Keratinocyte (primary cell): ENCODE data around the gene NAV3. TPM values are rescaled to one million over a fixed set of nuclear protein-coding genes. Genes with fewer than 3 reads are reported as not detected.

Source experiments
- DNase-seq: peaks from one replicate; pipeline ENCODE4 v3.0.0-alpha.2; 2011; ENCODE audit warnings: low read depth, missing footprints, low spot score
- FAIRE-seq: peaks from 2 replicates; lab custom pipeline; 2011; peaks lifted over from hg19 to GRCh38; lab: Jason Lieb, UNC
- H2AFZ ChIP-seq: 2 replicates; pipeline ENCODE4 v1.6.0; 2012; ENCODE audit warnings: low read length, control low read depth, inconsistent platforms; ENCODE audit not compliant: control insufficient read depth
- H3K27ac ChIP-seq: 2 replicates; pipeline ENCODE4 v1.5.1; 2011; ENCODE audit warnings: low read length; ENCODE audit not compliant: control insufficient read depth, insufficient read depth
- H3K27me3 ChIP-seq: 3 replicates; pipeline ENCODE4 v1.6.0; 2011; ENCODE audit warnings: low read length; ENCODE audit not compliant: control insufficient read depth, insufficient read depth; ENCODE audit errors: extremely low read depth
- H3K36me3 ChIP-seq, 2 experiments: 2 replicates in 1 of 2; 3 replicates in 1 of 2; pipeline ENCODE4 v1.5.1; 2011; ENCODE audit warnings: low read length in 2 of 2, mild to moderate bottlenecking in 1 of 2; ENCODE audit not compliant: control insufficient read depth in 2 of 2, insufficient read depth in 2 of 2; ENCODE audit errors: extremely low read depth in 1 of 2
- H3K4me1 ChIP-seq: 3 replicates; pipeline ENCODE4 v1.5.1; 2011; ENCODE audit warnings: low read length; ENCODE audit not compliant: control insufficient read depth, insufficient read depth; ENCODE audit errors: extremely low read depth
- H3K4me2 ChIP-seq: 3 replicates; pipeline ENCODE4 v1.6.0; 2011; ENCODE audit warnings: low read depth, low read length; ENCODE audit not compliant: control insufficient read depth, insufficient read depth; ENCODE audit errors: extremely low read depth
- H3K4me3 ChIP-seq, 3 experiments: fragments of 200-600 bp in 1 of 3; sonication (generic) in 1 of 3; 2 replicates in 2 of 3; 3 replicates in 1 of 3; pipeline ENCODE4 v1.5.1; 2011 to 2016; ENCODE audit warnings: low read length in 3 of 3, mild to moderate bottlenecking in 3 of 3, control low read depth in 2 of 3, inconsistent platforms in 1 of 3, low read depth in 1 of 3, mixed read lengths in 1 of 3, mixed run types in 1 of 3, moderate library complexity in 1 of 3; ENCODE audit not compliant: control insufficient read depth in 2 of 3, insufficient read depth in 2 of 3; ENCODE audit errors: extremely low read depth in 1 of 3
- H3K79me2 ChIP-seq: 2 replicates; pipeline ENCODE4 v1.6.0; 2012; ENCODE audit warnings: low read length; ENCODE audit not compliant: control insufficient read depth, insufficient read depth
- H3K9ac ChIP-seq: 3 replicates; pipeline ENCODE4 v1.6.0; 2011; ENCODE audit warnings: low read length; ENCODE audit not compliant: control insufficient read depth, insufficient read depth; ENCODE audit errors: extremely low read depth
- H3K9me1 ChIP-seq: 3 replicates; pipeline ENCODE4 v1.6.0; 2011; ENCODE audit warnings: low read length; ENCODE audit not compliant: control insufficient read depth, insufficient read depth; ENCODE audit errors: extremely low read depth
- H3K9me3 ChIP-seq: 2 replicates; pipeline ENCODE4 v1.5.1; 2012; ENCODE audit warnings: low read depth, low read length; ENCODE audit not compliant: control insufficient read depth
- H4K20me1 ChIP-seq: 3 replicates; pipeline ENCODE4 v1.6.0; 2011; ENCODE audit warnings: low read length; ENCODE audit not compliant: control insufficient read depth, insufficient read depth; ENCODE audit errors: extremely low read depth
- EZH2 ChIP-seq: IDR thresholded peaks from one replicate; pipeline ENCODE4 v1.6.1; 2012; ENCODE audit warnings: inconsistent platforms, mild to moderate bottlenecking, low read length, moderate library complexity
- dilution Hi-C: fragments of 300-500 bp; cut with MboI; formaldehyde crosslinking; loops from one replicate; pipeline ENCODE4 v1.7.0; 2020; ENCODE audit warnings: low sequenced_read_pairs; ENCODE audit not compliant: extremely low pct_ligation_motif_present
- polyA plus RNA-seq, 5 experiments: library from polyadenylated mRNA; depleted of rRNA in 3 of 5; stranded (reverse) in 3 of 5; stranded (forward) in 1 of 5; unstranded in 1 of 5; fragments of >200 nt; gene quantifications; 1 replicate in 1 of 5; 2 replicates in 3 of 5; 3 replicates in 1 of 5; pipeline versions ENCODE4 v1.2.1 to v1.2.3, GENCODE V29; 2011 to 2012; ENCODE audit warnings: missing spikeins in 2 of 5, low read depth in 1 of 5, low replicate concordance in 1 of 5
- TF ChIP-seq, protein P1 (sequence below), 3 experiments: IDR thresholded peaks in 1 of 3; conservative IDR thresholded peaks in 1 of 3; optimal IDR thresholded peaks in 1 of 3; 2 replicates in 2 of 3; 3 replicates in 1 of 3; pipeline versions ENCODE3 to v1.5.1; 2011; ENCODE audit warnings: low read length in 3 of 3, mild to moderate bottlenecking in 3 of 3, moderate library complexity in 2 of 3, control low read depth in 1 of 3, inconsistent platforms in 1 of 3; ENCODE audit not compliant: insufficient read depth in 2 of 3; ENCODE audit errors: extremely low read depth in 1 of 3

NAV3 gene
- polyA plus RNA-seq, 1 donor (not counting 4 experiments of a cell fraction or from before 2014, with no cell fraction given), result 22.6 TPM

DNA sequence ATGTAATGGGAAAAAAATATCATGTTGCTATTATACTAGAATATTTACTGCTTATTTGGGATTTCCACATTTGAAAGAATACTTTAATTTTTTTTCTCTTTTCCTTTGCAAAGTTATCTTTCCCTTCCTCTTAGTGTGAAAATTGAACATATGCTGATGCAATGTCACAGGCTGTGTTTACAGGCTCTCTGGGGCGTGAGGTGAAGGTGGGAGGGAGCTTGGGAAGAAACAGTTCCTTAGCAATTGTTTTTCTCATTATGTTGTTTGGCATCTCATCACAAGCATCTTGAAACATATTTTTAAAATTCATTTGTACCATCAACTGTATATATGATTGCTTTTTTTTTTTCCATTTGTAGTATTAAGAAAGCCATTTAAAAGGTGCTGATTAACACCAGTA lies 47.9 kb upstream of the NAV3 start:
- Histone ChIP-seq H3K9ac (no peak overlapping the region), H3K27ac (no peak overlapping the region), H3K9me3 (no peaks in the 10 kb centered on the region), H4K20me1 (no peaks in the 10 kb centered on the region), H3K27me3 (no peaks in the 10 kb centered on the region), H3K79me2 (no peaks in the 10 kb centered on the region), H3K4me1 (no peaks in the 10 kb centered on the region), H3K4me2 (no peak overlapping the region), H3K4me3 (no peak overlapping the region), H3K36me3 (no peaks in the 10 kb centered on the region), H3K9me1 (no peaks in the 10 kb centered on the region), H2AFZ (no peak overlapping the region)
- FAIRE-seq (no peak), DNase-seq (no peak)
- TF ChIP-seq, protein P1, sequence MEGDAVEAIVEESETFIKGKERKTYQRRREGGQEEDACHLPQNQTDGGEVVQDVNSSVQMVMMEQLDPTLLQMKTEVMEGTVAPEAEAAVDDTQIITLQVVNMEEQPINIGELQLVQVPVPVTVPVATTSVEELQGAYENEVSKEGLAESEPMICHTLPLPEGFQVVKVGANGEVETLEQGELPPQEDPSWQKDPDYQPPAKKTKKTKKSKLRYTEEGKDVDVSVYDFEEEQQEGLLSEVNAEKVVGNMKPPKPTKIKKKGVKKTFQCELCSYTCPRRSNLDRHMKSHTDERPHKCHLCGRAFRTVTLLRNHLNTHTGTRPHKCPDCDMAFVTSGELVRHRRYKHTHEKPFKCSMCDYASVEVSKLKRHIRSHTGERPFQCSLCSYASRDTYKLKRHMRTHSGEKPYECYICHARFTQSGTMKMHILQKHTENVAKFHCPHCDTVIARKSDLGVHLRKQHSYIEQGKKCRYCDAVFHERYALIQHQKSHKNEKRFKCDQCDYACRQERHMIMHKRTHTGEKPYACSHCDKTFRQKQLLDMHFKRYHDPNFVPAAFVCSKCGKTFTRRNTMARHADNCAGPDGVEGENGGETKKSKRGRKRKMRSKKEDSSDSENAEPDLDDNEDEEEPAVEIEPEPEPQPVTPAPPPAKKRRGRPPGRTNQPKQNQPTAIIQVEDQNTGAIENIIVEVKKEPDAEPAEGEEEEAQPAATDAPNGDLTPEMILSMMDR (optimal IDR thresholded peaks at IDR 0.05 in 1 of 3, IDR thresholded peaks at IDR 0.05 in 1 of 3, conservative IDR thresholded peaks at IDR 0.05 in 1 of 3; ENCODE audit: extremely low read depth in 1 of 3, insufficient read depth in 2 of 3, low read length in 3 of 3), result no peak
- no peak for TF ChIP-seq EZH2
- dilution Hi-C loops, result no loop called here

DNA sequence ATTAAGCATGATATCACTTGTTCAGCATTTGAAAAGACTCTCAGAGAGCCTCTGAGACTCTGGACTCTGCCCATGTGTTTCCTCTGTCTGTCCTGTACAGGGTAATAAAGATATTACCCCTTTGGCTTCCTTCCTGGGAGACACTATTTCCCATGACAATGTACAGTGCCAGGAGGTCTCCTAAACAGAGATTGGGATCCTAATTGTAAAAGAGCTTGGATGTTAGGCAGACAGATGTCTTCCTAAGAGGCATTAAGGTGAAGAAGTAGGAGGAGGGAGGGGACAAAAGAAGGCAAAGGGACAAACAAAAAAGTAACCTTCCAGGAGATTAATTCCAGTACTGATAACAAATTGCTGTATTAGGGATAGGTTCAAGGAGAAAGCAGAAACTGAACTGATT lies 45.5 kb upstream of the NAV3 start:
- no peak for DNase-seq
- Histone ChIP-seq H4K20me1 (no peaks in the 10 kb centered on the region), H3K4me2 (no peak overlapping the region), H3K79me2 (no peaks in the 10 kb centered on the region), H3K36me3 (no peaks in the 10 kb centered on the region), H2AFZ (no peak overlapping the region), H3K4me1 (no peaks in the 10 kb centered on the region), H3K9ac (no peak overlapping the region), H3K9me1 (no peaks in the 10 kb centered on the region), H3K9me3 (no peaks in the 10 kb centered on the region), H3K4me3 (no peak overlapping the region), H3K27me3 (no peaks in the 10 kb centered on the region), H3K27ac (no peak overlapping the region)
- TF ChIP-seq, protein P1 (optimal IDR thresholded peaks at IDR 0.05 in 1 of 3, IDR thresholded peaks at IDR 0.05 in 1 of 3, conservative IDR thresholded peaks at IDR 0.05 in 1 of 3; ENCODE audit: extremely low read depth in 1 of 3, insufficient read depth in 2 of 3, low read length in 3 of 3), result no peak
- TF ChIP-seq EZH2, result no peak
- FAIRE-seq, result no peak
- dilution Hi-C loops, result no loop called here
